ENCODE results near the gene RNF38.
"Not testable (repeated sequence)": the region's sequence is repeated elsewhere in the genome, so short reads cannot be mapped to it uniquely, and the experiment has no call there.

The RNF38 gene

GRCh38 chr9:36402536-36402935 is 2.5 kb upstream of the RNF38 start:
- FAIRE-seq = no peak

GRCh38 chr9:36401897-36402480 is 1.9 kb upstream of the RNF38 start:
- FAIRE-seq = no peak

GRCh38 chr9:36401164-36401740 is 1.2 kb upstream of the RNF38 start:
- no peak for FAIRE-seq

- no peak for FAIRE-seq
These were observed 479 bp upstream of the RNF38 start for GRCh38 chr9:36400332-36401163.

GRCh38 chr9:36398745-36399144 is 1.3 kb downstream of the RNF38 start:
- no peak for FAIRE-seq

GRCh38 chr9:36396985-36397384 is 3.1 kb downstream of the RNF38 start:
- no peak for FAIRE-seq

- FAIRE-seq = no peak
These were observed 7.6 kb downstream of the RNF38 start for GRCh38 chr9:36392489-36392888.

- FAIRE-seq = no peak
These were observed 10.5 kb downstream of the RNF38 start for GRCh38 chr9:36389590-36389989.

- not testable (repeated sequence) for FAIRE-seq
These were observed 13.6 kb downstream of the RNF38 start for GRCh38 chr9:36386396-36386965.

GRCh38 chr9:36382484-36382883 is 17.6 kb downstream of the RNF38 start:
- no peak for FAIRE-seq

- FAIRE-seq = no peak
These were observed 35.5 kb downstream of the RNF38 start for GRCh38 chr9:36364577-36364976.

- no peak for FAIRE-seq
These were observed 36.6 kb downstream of the RNF38 start for GRCh38 chr9:36363448-36363847.

GRCh38 chr9:36358486-36358885 is 41.6 kb downstream of the RNF38 start:
- no peak for FAIRE-seq

- FAIRE-seq = no peak
These were observed 42.4 kb downstream of the RNF38 start for GRCh38 chr9:36357639-36358038.

GRCh38 chr9:36346569-36346968 is 53.5 kb downstream of the RNF38 start:
- FAIRE-seq = no peak

GRCh38 chr9:36345103-36345846 is 54.8 kb downstream of the RNF38 start:
- no peak for FAIRE-seq

- no peak for FAIRE-seq
These were observed 58.0 kb downstream of the RNF38 start for GRCh38 chr9:36341936-36342577.

GRCh38 chr9:36337865-36338264 is 62.2 kb downstream of the RNF38 start:
- no peak for FAIRE-seq

GRCh38 chr9:36337002-36337401 is 63.1 kb downstream of the RNF38 start:
- FAIRE-seq = no peak

GRCh38 chr9:36336131-36336907 is 63.8 kb downstream of the RNF38 start:
- no peak for FAIRE-seq

- no peak for FAIRE-seq
These were observed 68.1 kb downstream of the RNF38 start for GRCh38 chr9:36332006-36332405.

All from endometrium (tissue), 2 donors.